Upper lobe of right lung (tissue), 1 donor: ENCODE measurements around the gene ATXN7. TPM values are rescaled to one million over a fixed set of nuclear protein-coding genes. Genes with fewer than 3 reads are reported as not detected.

Experiments used
- ATAC-seq: fragments of 200-7000 bp; cut with Tn5 transposase; one replicate; pipeline ENCODE4 v1.9.1; 2020; ENCODE audit warnings: mild to moderate bottlenecking, moderate library complexity
- DNase-seq: peaks from one replicate; pipeline ENCODE4 v3.0.0-alpha.2; 2020
- H3K27ac ChIP-seq: fragments of 200-600 bp; one replicate; pipeline ENCODE4 v1.8.0; 2022
- H3K27me3 ChIP-seq: fragments of 200-600 bp; one replicate; pipeline ENCODE4 v1.8.0; 2022; ENCODE audit warnings: mild to moderate bottlenecking
- H3K36me3 ChIP-seq: fragments of 200-600 bp; one replicate; pipeline ENCODE4 v1.8.0; 2022
- H3K4me1 ChIP-seq: fragments of 200-600 bp; one replicate; pipeline ENCODE4 v1.8.0; 2022
- H3K4me3 ChIP-seq: fragments of 200-600 bp; one replicate; pipeline ENCODE4 v1.8.0; 2022; ENCODE audit warnings: mild to moderate bottlenecking
- H3K9me3 ChIP-seq: fragments of 200-600 bp; one replicate; pipeline ENCODE4 v1.8.0; 2022
- intact Hi-C: fragments of 100-400 bp; cut with DNase I; formaldehyde crosslinking; loops from one replicate; pipeline ENCODE4 v1.11.0; 2022
- total RNA-seq: library from RNA; stranded (reverse); fragmentation: NEBNext Ultra II Directional; extraction: Animal tissue kit (Norgen Biotek cat#: 25700); gene quantifications from one replicate; pipeline ENCODE4 v1.2.1, GENCODE V29; 2021
- TF ChIP-seq, protein P1 (sequence below): fragments of 200-600 bp; IDR thresholded peaks from one replicate; pipeline ENCODE4 v1.8.0; 2022; ENCODE audit warnings: antibody characterized with exemption
- donor health status: DM: no; HTN: yes; CAD: no; lungs with severe emphysema.

ATXN7 gene
- total RNA-seq, 1 donor from 2014 or later: 35.5 TPM

- TF ChIP-seq, protein P1, sequence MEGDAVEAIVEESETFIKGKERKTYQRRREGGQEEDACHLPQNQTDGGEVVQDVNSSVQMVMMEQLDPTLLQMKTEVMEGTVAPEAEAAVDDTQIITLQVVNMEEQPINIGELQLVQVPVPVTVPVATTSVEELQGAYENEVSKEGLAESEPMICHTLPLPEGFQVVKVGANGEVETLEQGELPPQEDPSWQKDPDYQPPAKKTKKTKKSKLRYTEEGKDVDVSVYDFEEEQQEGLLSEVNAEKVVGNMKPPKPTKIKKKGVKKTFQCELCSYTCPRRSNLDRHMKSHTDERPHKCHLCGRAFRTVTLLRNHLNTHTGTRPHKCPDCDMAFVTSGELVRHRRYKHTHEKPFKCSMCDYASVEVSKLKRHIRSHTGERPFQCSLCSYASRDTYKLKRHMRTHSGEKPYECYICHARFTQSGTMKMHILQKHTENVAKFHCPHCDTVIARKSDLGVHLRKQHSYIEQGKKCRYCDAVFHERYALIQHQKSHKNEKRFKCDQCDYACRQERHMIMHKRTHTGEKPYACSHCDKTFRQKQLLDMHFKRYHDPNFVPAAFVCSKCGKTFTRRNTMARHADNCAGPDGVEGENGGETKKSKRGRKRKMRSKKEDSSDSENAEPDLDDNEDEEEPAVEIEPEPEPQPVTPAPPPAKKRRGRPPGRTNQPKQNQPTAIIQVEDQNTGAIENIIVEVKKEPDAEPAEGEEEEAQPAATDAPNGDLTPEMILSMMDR: no peak
- DNase-seq (no peak), ATAC-seq (no peak)
- Histone ChIP-seq H3K27me3 (no peaks in the 10 kb centered on the region), H3K4me1 (peaks cover 51% of the 10 kb centered on the region), H3K4me3 (no peak overlapping the region), H3K36me3 (no peaks in the 10 kb centered on the region), H3K9me3 (no peaks in the 10 kb centered on the region), H3K27ac (no peak overlapping the region)
- intact Hi-C loops: no loop called here
Measured at GRCh38 chr3:63963496-63963895, 99.8 kb downstream of the ATXN7 start.

DNA sequence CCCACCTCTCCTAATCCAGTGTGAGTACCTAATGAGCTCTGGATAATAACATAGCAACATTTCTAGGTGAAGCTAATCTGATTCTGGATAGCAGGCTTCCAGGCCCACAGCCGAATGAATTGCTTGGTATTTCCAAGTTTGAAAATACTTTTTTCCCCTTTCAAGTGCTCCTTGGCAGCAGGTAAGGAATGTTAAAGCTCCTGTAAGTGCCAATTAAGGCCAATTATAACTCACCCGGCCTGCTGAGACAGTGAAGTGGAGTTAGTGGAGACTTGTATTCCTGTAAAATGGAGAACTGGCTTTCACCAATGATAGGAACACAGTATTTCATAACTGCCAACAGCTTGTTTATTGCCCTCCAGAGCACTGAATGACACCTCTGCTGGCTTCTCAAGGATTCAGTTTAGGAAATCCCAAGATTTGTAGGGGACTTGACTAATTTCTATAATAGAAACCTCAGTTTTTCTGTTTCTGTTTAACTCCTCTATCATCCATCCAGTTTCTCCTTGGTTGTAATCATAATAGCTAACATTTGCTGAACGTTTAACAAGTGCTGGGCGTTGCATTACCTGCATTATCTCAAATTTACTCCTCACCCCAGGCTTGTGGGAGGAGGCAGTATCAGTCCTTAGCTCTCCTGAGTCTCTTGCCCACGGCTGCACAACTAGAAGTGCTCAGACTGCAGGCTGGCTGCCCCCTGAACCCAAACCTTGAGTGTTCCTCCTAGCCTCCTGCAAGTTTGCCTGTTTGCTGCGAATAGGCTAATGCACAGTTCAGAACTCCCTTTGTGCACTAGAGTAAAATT, 101.2 kb downstream of the ATXN7 start:
- intact Hi-C loops: no loop called here
- Histone ChIP-seq H3K36me3 (no peaks in the 10 kb centered on the region), H3K4me1 (peaks cover 58% of the 10 kb centered on the region), H3K27me3 (no peaks in the 10 kb centered on the region), H3K27ac (peak overlapping the region; percentile 43), H3K9me3 (no peaks in the 10 kb centered on the region), H3K4me3 (no peak overlapping the region)
- DNase-seq (no peak), ATAC-seq (peak; percentile 76)
- TF ChIP-seq, protein P1: no peak

DNA sequence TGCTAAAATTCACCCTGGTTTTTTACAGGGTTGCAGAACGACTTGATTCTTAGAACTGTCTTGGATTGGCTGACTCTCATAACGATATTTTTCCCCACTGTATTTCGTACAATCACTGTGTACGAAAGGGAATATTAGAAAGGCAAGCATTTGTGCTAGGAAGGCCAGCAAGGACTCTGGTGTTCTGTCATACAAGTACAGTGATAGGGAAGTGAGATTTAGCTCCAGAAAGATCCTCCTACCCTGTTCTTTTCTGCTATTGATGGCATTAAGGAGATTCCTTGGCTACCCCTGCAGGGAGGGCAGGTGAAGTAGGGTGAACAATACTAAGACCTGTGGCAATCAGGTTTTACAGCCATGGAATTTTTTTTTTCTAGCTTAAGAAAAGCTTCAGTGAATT, 102.3 kb downstream of the ATXN7 start:
- Histone ChIP-seq H3K9me3 (no peaks in the 10 kb centered on the region), H3K27ac (no peak overlapping the region), H3K36me3 (no peaks in the 10 kb centered on the region), H3K4me3 (no peak overlapping the region), H3K27me3 (no peaks in the 10 kb centered on the region), H3K4me1 (peaks cover 62% of the 10 kb centered on the region)
- DNase-seq (no peak), ATAC-seq (no peak)
- intact Hi-C loops: no loop called here
- TF ChIP-seq, protein P1: no peak

- peaks cover 66% of the 10 kb centered on the region for H3K4me1 ChIP-seq
- no peaks in the 10 kb centered on the region for H3K9me3 ChIP-seq
- TF ChIP-seq, protein P1: no peak
- intact Hi-C loops: no loop called here
- no peaks in the 10 kb centered on the region for H3K27me3 ChIP-seq
- DNase-seq: no peak
- ATAC-seq: no peak
- no peak overlapping the region for H3K27ac ChIP-seq
- H3K36me3 ChIP-seq: no peaks in the 10 kb centered on the region
- no peak overlapping the region for H3K4me3 ChIP-seq
Measured at GRCh38 chr3:63966871-63967270, 103.2 kb downstream of the ATXN7 start.

DNA sequence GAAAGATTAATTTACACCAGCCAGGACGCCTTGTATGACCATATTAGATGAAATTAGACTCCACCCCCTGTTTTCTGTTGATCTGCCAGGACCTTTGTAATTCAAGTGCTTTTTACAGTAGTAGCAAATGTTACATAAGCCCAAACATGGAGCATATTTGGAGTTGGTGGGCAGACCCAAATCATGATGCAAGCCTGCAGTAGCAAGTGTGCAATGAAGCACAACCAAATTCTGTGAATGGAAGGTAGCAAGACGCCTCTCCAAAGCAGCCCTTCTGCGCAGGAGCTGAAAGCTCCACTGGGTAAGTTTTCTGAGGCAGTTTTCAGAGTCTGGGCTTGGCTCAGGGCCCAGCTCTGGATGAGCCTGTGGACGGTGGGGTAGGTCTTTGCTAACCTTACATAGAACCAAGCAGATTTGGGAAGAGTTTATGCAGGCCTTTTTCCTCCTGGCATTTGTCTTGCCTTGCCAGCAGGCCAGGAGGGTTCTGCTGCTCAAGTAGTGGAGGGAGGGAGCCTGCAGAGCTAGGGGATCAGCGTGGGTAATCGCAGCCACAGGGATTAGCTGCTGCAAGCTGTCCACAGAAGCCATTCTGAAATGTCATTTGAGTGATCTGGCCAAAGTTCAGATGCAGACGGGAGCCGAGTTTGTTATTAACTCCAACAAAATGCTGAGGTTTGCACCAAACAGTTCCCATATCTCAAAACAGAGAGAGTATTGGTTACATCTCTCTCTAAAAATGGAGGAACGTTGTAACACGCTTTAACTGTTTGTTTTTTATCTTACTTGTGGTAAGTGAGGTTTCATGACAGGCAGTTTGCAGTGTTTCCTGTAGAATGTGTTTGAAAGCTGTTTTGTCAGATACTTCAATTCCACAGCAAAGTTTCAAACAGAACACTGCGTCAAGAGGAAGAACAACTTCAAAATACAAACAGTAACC, 104.3 kb downstream of the ATXN7 start:
- H3K9me3 ChIP-seq: no peaks in the 10 kb centered on the region
- H3K36me3 ChIP-seq: no peaks in the 10 kb centered on the region
- intact Hi-C loops: no loop called here
- ATAC-seq: peak; percentile 68
- H3K4me3 ChIP-seq: peak overlapping the region; percentile 48
- peaks cover 70% of the 10 kb centered on the region for H3K4me1 ChIP-seq
- H3K27ac ChIP-seq: peak overlapping the region; percentile 86
- DNase-seq: no peak
- TF ChIP-seq, protein P1: no peak
- H3K27me3 ChIP-seq: no peaks in the 10 kb centered on the region
